Stimulated activated CD4-positive, alpha-beta T cell treated with anti-CD3 and anti-CD28 coated beads, Interleukin-12 subunit alpha, Interleukin-12 subunit beta, amount 100 ng/mL, for 48 hours (primary cell): ENCODE results near the gene GOLGA6A.
"Not testable (repeated sequence)": the region's sequence is repeated elsewhere in the genome, so short reads cannot be mapped to it uniquely, and the experiment has no call there.

Experiments used
- DNase-seq, 3 donors: peaks; one replicate each; pipeline ENCODE4 v3.0.0-alpha.2; 2020; ENCODE audit warnings: low read depth in 2 of 3, low spot score in 1 of 3

Gene GOLGA6A

DNA sequence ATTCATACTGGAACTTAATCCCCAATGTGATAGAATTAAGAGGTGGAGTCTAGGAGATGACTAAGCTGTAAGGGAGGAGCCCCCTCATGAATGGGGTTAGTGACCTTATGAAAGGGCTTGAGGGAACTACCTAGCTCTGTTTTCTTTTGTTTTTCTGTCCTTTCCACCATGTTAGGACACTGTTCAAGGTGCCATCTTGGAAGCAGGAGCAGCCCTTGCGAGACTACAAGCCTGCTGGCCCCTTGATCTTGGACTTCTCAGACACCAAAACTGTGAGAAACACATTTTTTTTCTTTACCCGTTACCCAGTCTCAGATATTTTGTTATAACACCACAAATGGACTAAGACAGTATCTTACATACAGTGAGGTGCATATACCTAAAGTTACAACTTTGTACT, 26.5 kb downstream of the GOLGA6A start:
- no peak for DNase-seq

DNA sequence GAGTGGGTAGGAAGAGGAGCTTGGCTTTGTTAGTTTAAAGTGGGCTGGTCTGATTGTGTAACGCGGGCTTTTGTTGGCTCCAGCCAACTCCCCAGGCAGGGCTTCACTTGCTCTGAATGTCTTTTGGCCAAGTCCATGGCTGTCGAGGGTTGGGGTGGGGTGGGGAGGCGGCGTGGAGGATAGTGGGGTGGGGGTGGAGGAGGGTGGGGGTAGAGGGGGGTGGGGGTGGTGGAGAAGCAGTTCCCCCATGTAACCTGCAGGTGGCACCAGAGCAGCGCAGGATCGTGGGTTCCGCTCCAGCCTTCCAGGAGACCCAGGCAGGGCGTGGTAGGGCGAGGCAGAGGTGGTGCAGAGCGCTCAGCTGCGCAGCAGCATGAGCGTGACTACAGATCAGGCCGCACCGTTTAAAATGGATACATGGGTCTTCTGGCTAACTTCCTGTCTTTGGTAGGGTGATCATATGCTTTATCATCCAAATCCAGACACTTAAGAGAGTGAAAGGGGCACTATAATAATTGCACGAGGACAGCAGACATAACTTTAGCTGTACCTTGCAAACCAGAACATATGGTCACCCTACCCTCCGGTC, 28.3 kb downstream of the GOLGA6A start:
- DNase-seq = peak; percentile 56 to 68 (median 67)

DNA sequence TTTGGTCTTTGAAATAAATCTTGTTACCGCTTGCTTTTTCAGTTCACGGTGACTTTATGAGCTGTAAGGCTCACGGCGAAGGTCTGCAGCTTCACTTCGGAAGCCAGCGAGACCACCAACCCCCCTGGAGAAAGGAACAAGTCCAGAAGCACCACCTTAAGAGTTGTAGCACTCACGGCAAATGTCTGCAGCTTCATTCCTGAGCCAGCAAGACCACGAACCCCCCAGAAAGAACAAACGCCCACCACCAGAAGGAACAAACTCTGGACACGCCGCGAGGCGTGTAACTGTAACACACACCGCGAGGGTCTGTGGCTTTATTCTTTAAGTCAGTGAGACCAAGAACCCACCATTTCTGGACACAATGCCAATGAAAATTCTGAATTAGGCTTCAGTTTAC, 28.8 kb downstream of the GOLGA6A start:
- no peak for DNase-seq

DNA sequence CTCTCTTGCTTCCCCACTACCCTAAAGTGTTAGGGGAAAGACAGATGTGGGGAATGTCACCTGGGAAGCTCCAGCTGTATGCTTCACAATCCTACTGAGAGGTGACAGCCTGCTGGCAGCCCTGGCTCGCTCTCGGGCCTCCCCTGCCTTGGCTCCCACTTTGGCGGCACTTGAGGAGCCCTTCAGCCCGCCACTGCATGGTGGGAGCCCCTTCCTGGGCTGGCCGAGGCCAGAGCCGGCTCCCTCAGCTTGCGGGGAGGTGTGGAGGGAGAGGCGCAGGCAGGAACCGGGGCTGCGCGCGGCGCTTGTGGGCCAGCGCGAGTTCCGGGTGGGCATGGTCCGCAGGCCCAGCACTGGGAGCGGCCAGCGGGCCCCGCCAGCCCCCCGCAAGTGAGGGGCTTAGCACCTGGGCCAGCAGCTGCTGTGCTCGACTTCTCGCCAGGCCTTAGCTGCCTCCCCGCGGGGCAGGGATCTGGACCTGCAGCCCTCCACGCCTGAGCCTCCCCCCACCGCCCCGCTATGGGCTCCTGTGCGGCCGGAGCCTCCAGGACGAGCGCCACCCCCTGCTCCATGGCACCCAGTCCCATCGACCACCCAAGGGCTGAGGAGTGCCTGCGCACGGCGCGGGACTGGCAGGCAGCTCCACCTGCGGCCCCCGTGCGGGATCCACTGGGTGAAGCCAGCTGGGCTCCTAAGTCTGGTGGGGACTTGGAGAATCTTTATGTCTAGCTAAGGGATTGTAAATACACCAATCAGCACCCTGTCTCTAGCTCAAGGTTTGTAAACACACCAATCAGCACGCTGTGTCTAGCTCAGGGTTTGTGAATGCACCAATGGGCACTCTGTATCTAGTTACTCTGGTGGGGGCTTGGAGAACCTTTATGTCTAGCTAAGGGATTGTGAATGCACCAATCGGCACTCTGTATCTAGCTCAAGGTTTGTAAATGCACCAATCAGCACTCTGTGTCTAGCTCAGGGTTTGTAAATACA, 29.8 kb downstream of the GOLGA6A start:
- DNase-seq = not testable (repeated sequence)

DNA sequence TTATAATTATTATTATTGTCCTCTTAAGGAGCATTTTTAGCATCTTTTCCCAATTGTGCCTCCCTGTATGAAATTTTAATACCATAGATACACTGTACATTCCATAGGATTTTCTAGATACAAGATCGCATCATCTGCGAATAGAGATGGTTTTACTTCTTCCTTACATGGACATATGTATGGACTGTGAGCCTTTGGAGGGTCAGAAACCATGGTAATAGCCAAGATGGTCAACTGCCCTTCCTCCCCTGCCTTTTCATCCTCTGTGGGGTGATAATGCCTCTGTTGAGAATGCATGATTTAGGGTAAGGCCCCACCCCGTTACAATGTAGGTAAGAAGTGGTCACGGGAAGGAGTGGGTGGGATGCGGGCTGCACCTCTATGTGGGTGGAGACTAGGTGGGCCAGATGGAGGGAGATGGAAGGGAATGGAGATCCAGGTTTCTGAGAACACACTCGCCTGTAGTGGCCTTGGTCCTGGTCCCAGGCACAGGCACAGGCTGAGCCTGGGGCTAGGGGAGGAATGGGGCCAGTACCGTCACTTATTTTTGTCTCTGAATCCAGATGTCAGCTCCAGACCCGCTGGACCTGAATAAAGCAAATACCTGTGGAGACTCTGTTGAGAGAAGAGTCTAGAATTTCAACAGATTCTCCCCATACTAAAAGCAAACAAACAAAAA, 31.7 kb downstream of the GOLGA6A start:
- DNase-seq = no peak

DNA sequence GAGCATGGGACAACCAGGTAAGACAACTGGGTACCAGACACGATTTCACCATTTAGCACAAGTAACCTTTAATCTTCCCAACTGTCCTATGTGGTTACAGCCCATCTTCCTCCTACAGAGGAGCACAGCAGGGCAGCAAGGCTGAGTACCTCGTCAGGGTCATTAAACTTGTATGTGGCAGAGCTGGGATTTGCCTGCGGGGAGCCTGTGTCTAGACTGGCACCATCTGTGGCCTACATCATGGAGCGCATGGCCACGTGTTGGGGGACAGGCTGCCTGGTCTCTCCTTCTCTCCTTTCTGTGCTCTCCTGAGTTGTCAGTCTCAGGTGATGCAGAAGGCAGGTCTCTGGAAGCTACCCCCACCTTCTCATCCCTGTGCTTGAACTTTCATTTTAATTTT, 32.2 kb downstream of the GOLGA6A start:
- DNase-seq = no peak

DNA sequence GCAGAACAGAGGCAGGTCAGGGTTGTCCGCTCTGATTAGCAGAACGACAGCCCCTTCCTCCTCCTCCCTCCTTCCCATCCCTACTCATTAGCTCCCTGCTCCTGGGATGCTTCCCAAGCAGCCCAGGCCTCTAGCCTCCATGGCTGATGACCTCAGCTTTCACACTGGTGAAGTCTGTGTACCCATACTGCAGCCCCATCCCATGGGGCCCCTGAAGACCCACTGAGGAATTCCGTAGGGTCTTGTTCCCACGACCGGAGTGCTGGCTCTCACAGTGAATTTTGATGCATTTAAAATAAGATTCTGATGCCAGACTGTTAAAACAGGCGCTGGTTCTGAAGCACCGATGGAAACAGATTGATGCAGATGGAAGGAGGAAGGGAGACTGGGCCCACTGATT, 36.1 kb downstream of the GOLGA6A start:
- no peak for DNase-seq

DNA sequence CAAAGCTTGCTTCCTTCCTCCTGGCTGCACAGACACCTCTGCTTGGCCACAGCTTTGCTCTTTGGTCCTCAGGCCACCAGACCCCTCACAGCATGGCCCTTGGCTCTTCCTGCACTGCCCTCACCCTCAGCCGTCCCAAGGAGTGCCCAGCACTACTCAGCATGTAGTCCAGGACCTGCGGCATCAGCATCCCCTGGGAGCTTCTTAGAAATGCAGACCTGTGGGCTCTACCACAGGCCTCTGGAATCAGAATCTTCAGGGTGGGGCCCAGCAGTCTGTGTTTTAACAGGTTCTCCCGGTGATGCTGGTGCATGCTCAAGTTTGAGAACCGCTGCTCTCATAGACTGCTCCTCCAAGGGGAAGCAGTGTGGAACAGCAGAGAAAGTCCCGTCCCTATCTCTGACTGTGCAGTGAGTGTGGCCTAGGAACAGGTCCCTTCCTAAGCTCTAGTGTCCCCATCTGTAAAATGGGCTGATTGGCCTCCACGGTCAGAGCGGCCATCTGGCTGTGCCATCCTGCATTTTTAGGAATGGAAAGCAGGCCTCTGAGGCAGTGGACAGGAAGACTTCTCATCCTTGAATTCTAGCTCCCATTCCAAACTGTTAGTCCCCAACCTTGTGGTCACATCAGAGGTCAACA, 36.6 kb downstream of the GOLGA6A start:
- no peak for DNase-seq

DNA sequence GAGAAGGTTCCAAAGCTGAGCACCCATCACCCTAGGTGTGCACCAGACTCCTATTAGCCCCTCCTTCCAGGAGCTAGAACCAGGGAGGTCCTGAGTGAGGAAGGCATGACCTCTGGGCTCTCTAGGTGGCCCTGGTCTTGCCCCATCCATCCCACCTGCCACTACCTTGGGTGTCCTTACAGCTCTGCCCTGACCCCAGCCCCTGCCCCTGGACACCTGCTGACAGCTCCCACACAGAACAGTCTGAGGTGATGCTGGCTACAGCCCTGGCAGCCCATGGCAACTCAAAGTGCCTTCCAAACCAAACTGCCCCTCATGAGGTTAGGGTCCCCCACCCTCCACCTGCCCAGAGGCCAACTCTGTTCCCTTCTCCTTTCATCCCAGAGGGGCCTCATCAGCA, 37.2 kb downstream of the GOLGA6A start:
- DNase-seq = no peak

DNA sequence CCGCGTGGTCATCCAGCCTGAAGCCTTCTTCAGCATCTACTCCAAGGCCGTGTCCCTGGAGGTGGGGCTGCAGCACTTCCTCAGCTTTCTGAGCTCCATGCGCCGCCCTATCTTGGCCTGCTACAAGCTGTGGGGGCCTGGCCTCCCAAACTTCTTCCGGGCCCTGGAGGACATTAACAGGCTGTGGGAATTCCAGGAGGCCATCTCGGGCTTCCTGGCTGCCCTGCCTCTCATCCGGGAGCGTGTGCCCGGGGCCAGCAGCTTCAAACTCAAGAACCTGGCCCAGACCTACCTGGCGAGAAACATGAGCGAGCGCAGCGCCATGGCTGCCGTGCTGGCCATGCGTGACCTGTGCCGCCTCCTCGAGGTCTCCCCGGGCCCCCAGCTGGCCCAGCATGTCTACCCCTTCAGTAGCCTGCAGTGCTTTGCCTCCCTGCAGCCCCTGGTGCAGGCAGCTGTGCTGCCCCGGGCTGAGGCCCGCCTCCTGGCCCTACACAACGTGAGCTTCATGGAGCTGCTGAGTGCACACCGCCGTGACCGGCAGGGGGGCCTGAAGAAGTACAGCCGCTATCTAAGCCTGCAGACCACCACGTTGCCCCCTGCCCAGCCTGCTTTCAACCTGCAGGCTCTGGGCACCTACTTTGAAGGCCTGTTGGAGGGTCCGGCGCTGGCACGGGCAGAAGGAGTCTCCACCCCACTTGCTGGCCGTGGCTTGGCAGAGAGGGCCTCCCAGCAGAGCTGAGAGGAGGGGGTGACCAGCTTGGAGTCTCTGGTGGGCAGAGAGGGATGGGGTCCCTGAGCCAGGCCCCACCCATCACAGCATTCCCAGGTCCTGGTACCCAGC, 37.9 kb downstream of the GOLGA6A start:
- no peak for DNase-seq

DNA sequence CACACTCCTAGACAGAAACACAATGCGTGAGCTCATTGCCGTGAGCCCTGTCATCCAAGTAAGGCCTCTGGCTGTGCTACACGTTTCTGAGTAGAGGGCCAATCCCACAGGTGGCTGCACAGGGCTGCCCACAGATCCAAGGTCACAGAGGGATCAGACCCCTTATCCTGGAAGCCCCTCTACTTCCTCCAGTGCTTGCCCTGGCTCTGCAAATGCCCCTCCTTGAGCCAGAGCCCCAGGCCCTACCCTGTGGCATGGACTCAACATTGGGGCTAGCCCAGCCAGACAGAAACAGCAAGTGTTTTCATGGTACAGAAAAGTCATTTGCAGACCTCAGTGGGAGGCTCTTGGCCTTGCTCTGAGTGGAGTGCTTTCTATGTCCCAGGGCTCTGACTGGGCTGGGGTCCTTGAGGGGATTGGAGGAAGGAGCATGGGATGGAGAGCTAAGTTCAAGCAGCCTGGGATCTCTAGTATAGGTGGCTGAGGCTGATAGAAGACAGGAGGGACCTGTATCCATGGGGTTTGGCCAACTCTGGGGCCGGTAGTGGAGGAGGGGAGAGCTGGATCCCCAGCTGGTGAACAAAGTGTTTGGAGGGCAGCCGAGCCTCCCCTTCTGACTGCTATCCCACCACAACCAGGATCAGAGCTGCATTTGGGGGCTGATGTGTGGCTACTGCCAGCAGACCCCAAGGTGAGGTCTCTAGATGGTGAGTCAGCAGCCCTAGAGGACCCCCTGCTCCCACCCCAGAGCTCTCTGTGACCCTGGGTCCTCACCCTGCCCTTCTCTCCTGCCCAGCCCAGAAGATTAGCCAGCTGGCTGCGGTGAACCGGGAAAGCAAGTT, 38.7 kb downstream of the GOLGA6A start:
- no peak for DNase-seq

DNA sequence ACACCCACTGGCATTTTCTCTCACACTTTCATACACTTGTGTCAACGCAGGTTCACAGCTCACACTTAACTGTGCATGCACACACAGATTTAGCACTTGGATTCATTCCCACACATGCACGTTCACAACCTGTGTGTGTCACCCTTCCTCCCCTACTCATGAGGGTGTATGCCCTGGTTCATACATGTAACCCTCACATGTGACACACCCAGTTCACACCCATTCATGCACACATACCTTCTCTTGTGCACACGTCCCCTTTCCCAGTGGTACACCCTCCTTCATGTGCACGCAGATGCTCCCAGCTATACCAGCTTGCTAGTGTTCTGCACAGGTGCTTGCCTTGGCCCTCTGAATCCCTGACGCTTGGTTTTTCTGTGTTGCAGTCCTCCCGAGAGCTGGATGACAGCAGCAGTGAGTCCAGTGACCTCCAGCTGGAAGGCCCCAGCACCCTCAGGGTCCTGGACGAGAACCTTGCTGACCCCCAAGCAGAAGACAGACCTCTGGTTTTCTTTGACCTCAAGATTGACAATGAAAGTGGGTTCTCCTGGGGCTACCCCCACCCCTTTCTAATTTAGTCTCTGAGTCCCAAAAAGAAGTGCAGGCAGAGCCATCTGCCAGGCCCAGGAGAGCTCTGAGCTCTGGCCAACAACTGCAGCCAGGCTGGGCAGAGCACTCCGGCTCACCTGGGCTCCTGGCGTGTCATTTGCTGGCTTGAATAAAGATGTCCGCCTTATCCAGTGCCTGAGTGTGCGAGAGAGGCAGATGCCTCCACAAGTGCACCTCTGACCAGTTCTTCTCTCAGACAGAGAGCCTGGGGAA, 39.5 kb downstream of the GOLGA6A start:
- DNase-seq = no peak

DNA sequence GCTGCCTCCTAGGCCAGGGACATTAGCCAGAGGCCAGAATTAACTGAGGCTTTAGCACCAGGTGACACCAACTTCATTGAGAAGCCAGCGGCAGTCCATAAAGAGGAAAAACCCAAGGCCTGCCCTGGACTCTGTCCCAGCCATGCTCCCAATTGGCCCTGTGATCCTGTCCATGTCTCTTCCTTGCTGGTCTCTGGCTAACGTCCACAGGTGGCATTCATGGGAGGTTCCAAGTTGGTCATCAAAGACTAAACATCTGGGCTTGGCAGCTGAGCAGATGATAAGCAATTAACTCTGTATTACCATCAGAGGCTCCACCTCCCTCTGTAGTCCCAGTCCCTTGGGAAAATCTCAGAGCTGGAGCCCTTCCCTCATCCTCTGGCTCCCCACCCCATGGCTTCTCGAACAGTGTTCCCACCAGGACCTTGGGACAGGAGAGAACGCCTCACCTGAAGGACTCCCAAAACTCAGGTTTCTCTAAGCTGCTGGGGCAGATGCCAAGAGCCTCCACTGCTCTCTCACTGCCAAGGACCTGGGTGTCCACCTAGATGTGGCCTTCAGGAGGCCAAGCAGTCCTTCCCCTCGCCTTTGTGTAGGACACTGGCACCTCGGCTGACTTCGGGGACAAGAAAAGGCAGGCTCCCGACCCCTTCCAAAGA, 40.4 kb downstream of the GOLGA6A start:
- no peak for DNase-seq

DNA sequence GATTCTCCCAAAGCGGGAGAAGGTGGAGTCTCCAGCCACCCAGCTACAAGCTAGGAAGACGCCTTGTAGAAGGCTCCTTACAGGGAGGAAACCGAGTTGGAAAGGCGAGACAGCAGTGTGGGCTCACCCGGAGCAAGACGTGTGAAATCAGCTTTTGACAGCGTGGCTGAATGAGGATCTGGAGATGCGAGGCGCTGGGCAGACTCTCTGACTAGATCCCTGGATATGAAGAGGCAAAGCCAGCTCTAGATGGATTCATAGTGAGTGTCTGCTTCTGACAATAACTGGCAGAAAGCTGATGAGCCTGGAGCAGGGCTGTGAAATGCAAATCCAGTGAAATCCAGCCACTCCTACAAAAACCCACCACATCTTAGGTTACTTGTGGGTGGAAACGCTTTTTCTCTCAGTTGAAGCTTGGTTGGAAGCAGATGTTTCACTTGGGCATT, 41.0 kb downstream of the GOLGA6A start:
- no peak for DNase-seq

DNA sequence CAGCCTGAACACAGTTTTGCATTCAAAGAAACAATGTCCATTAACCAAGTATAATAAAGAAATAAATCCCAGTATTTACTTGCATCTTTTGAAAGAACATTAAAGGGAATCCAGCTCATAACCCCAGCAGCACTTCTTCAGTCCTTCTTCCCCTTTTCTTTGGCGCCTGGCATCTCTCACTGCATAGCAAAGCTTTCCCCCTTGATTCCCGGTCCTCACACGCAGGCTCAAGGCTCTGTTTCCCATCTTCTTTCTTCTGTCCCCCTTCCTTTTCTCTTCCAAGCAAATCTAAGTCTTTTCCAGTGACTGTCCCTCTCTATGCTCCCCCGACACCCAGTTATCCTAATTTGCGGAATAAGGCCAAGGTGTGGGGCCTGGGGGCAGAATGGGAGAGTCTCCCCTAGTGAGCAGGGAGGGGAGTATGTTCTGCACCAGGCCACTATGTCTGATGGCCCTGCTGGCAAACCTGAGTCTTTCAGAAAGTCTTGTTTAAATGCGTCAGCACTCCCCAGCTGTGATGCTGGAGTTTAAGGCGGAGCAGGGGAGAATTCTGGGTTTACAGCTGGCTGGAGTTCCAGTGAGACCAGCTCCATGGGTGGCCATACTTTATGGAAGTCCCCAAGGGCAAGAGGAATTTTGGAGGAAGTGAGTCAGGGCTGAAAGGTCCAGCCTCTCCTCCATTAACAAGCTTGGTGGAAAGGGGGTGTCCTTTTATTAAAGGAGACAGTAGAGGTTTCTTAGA, 42.1 kb downstream of the GOLGA6A start:
- no peak for DNase-seq

DNA sequence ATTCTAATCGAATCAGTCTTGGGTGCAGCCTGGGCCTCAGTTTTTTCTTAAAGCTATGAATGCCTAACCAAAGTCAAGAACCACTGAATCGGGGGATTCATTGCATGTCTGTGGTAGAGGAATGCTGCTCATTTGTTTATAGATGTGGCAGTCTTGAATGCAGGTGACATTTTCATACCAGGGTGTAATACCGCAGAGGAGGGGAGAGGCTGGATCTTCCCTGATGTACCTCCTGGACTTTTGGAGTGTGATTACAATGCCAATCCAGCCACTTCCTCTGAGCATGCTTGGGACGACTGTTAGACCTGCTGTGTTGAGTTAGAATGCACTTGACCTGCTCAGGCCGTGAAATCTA, 42.7 kb downstream of the GOLGA6A start:
- DNase-seq = no peak
